ENCODE results near the gene POU2AF3. TPM values are rescaled to one million over a fixed set of nuclear protein-coding genes. Genes with fewer than 3 reads are reported as not detected.

POU2AF3 gene
- polyA plus RNA-seq, 1 donor, result 4.7 TPM

GRCh38 chr11:111329306-111330204 is 31.2 kb downstream of the POU2AF3 start:
- no peak for DNase-seq

- no peak for DNase-seq
These were observed 32.0 kb downstream of the POU2AF3 start for GRCh38 chr11:111330234-111330893.

- DNase-seq, result no peak
These were observed 33.5 kb downstream of the POU2AF3 start for GRCh38 chr11:111331711-111332479.

- DNase-seq, result no peak
These were observed 36.5 kb downstream of the POU2AF3 start for GRCh38 chr11:111334532-111335502.

GRCh38 chr11:111335549-111335948 is 37.2 kb downstream of the POU2AF3 start:
- DNase-seq, result no peak

- no peak for DNase-seq
These were observed 37.7 kb downstream of the POU2AF3 start for GRCh38 chr11:111336062-111336461.

- no peak for DNase-seq
These were observed 38.4 kb downstream of the POU2AF3 start for GRCh38 chr11:111336582-111337256.

GRCh38 chr11:111339758-111340388 is 41.5 kb downstream of the POU2AF3 start:
- no peak for DNase-seq

GRCh38 chr11:111342329-111342728 is 44.0 kb downstream of the POU2AF3 start:
- DNase-seq, result no peak

- DNase-seq, result peak; percentile 72
These were observed 45.7 kb downstream of the POU2AF3 start for GRCh38 chr11:111344032-111344431.

- DNase-seq, result no peak
These were observed 48.8 kb downstream of the POU2AF3 start for GRCh38 chr11:111347002-111347722.

GRCh38 chr11:111347723-111348115 is 49.4 kb downstream of the POU2AF3 start:
- DNase-seq, result no peak

GRCh38 chr11:111348147-111348546 is 49.8 kb downstream of the POU2AF3 start:
- no peak for DNase-seq

GRCh38 chr11:111349191-111349695 is 50.9 kb downstream of the POU2AF3 start:
- DNase-seq, result no peak

- DNase-seq, result no peak
These were observed 52.5 kb downstream of the POU2AF3 start for GRCh38 chr11:111350811-111351210.

- DNase-seq, result no peak
These were observed 53.2 kb downstream of the POU2AF3 start for GRCh38 chr11:111351374-111352055.

- DNase-seq, result no peak
These were observed 53.9 kb downstream of the POU2AF3 start for GRCh38 chr11:111352231-111352746.

- no peak for DNase-seq
These were observed 54.8 kb downstream of the POU2AF3 start for GRCh38 chr11:111352935-111353710.
